Inflammatory macrophage (primary cell): ENCODE results near the gene TRPV6.

Experiments
- DNase-seq, 2 donors: peaks; one replicate each; pipeline ENCODE4 v3.0.0-alpha.2; 2020 to 2022
- total RNA-seq, 18 experiments: gene quantifications; one replicate each; lab custom pipeline; 2026; ENCODE audit warnings: mixed read lengths in 6 of 18, inconsistent platforms in 2 of 18; lab: John Stamatoyannopoulos, UW

Gene TRPV6
- total RNA-seq, result 0 to 0.99 (median 0.18) reads per million in 18 experiments

GRCh38 chr7:142885311-142886230 lies at the start of gene TRPV6:
Gene TRPV6, minus strand, starts transcription at chr7:142885745.
- DNase-seq, result no peak

- DNase-seq, result no peak
Measured at GRCh38 chr7:142934056-142934455, 48.5 kb upstream of the TRPV6 start.

GRCh38 chr7:142933624-142934023 lies 48.1 kb upstream of the TRPV6 start, which contains the start of gene TRPV5:
Gene TRPV5, minus strand, starts transcription at chr7:142933746. Its CDS starts 287 bp downstream, at chr7:142933459.
- DNase-seq, result no peak

GRCh38 chr7:142933092-142933475 lies 47.5 kb upstream of the TRPV6 start:
- DNase-seq, result no peak

- DNase-seq, result no peak
Measured at GRCh38 chr7:142932386-142933091, 47.0 kb upstream of the TRPV6 start.

- DNase-seq, result peak in 1 of 2 donors; percentile 6
Measured at GRCh38 chr7:142930126-142930730, 44.7 kb upstream of the TRPV6 start.

GRCh38 chr7:142927949-142928348 lies 42.4 kb upstream of the TRPV6 start:
- DNase-seq, result no peak

- DNase-seq, result peak; percentile 90 to 94
Measured at GRCh38 chr7:142927085-142927745, 41.7 kb upstream of the TRPV6 start.

- DNase-seq, result no peak
Measured at GRCh38 chr7:142925413-142925812, 39.9 kb upstream of the TRPV6 start.

GRCh38 chr7:142923391-142923790 lies 37.8 kb upstream of the TRPV6 start:
- no peak for DNase-seq

GRCh38 chr7:142919656-142920055 lies 34.1 kb upstream of the TRPV6 start:
- DNase-seq, result no peak

- no peak for DNase-seq
Measured at GRCh38 chr7:142918901-142919300, 33.4 kb upstream of the TRPV6 start.

GRCh38 chr7:142917447-142917846 lies 31.9 kb upstream of the TRPV6 start:
- no peak for DNase-seq

- no peak for DNase-seq
Measured at GRCh38 chr7:142916508-142916907, 31.0 kb upstream of the TRPV6 start.

- no peak for DNase-seq
Measured at GRCh38 chr7:142915315-142915714, 29.8 kb upstream of the TRPV6 start.

GRCh38 chr7:142914121-142914520 lies 28.6 kb upstream of the TRPV6 start:
- no peak for DNase-seq

GRCh38 chr7:142913566-142913965 lies 28.0 kb upstream of the TRPV6 start:
- no peak for DNase-seq

- DNase-seq, result no peak
Measured at GRCh38 chr7:142913051-142913450, 27.5 kb upstream of the TRPV6 start.

GRCh38 chr7:142910481-142910880 lies 24.9 kb upstream of the TRPV6 start:
- DNase-seq, result peak; percentile 25 to 38

GRCh38 chr7:142910031-142910433 lies 24.5 kb upstream of the TRPV6 start:
- DNase-seq, result peak in 1 of 2 donors; percentile 37

- peak; percentile 71 to 73 for DNase-seq
Measured at GRCh38 chr7:142908921-142909890, 23.7 kb upstream of the TRPV6 start.
